ENCODE measurements around the gene SLFN12.
"Not testable (repeated sequence)": the region's sequence is repeated elsewhere in the genome, so short reads cannot be mapped to it uniquely, and the experiment has no call there.

SLFN12 gene

DNA sequence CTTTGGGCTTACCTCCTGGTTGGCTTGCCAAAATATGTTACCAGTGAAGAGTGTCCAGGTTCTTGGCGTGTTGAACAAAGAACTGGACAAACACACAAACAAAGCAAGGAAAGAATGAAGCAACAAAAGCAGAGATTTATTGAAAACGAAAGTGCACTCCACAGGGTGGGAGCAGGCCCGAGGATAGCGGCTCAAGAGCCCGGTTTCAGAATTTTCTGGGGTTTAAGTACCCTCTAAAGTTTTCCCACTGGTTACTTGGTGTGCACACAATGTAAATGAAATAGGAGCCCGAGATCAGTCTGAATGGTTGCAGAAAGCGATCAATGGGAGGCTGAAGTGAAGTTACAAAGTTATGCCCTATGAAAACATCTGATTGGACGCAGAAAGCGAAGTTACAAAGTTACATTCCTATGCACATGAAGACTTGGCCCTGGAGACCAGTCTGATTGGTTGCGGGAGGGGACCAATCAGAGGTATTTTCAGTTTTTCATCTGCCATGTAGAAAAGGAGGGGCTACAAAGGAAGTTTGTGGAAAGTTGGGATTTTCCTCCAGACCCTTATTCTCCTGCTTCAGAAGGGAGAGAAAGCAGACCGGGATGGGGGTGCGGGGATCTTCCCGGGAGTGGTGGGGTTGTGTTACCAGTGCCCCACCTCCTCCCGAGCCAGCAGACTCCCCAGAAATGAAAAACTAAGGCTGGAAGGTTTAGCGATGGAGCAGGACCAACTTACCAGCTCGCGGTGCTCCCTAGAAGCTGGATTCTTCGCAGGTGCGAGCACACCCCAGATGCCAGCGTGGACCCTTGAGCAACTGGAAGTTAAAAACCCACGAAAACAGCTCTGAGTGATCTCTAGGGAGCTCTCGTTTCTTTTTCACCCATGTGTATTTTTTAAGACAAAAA, at the start of gene SLFN12:
Gene SLFN12, minus strand, starts transcription at position 325 of the 899 bp plus-strand sequence. CDS start 9,472 bp downstream, outside the sequence.
- no peak for DNase-seq

DNA sequence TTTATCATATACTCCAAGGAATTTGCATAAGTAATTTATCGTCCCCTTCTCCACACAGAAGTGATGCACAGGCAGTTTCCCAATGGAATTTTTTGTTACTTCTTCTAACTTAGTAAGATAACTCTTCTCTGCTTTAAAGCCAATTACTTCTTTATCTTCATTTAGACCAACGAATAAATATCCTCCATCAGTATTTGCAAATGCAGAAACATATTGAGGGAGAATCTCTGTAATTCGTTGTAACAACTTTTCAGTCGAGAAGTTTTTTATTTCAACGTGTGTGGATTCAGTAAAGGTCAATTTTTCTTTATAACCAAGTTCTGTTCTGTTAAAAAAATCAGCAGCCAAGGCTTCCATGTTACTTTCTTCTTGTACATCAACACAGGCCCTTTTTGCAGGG, 47.0 kb upstream of the SLFN12 start:
- DNase-seq = no peak

GRCh38 chr17:35477248-35477647, 44.9 kb upstream of the SLFN12 start:
- DNase-seq = no peak

- no peak for DNase-seq
These were observed 44.1 kb upstream of the SLFN12 start for GRCh38 chr17:35476283-35476820.

- DNase-seq = no peak
These were observed 36.2 kb upstream of the SLFN12 start for GRCh38 chr17:35468475-35468874.

DNA sequence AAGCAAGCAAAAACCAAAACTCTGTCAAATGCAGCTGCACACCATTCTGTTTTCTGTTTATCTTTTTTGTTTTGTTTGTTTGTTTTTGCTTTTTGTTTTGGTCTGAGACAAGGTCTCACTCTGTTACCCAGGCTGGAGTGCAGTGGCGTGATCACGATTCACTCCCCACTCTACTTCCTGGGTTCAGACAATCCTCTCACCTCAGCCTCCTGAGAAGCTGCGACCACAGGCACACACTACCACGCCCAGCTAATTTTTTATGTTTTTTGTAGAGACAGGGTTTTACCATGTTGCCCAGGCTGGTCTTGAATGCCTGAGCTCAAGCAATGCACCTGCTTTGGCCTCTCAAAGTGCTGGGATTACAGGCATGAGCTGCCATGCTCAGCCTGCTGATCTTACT, 35.5 kb upstream of the SLFN12 start:
- DNase-seq = no peak

GRCh38 chr17:35460354-35460851, 28.1 kb upstream of the SLFN12 start:
- DNase-seq = peak; percentile 60

GRCh38 chr17:35454035-35454434, 21.7 kb upstream of the SLFN12 start:
- not testable (repeated sequence) for DNase-seq

GRCh38 chr17:35453171-35453570, 20.9 kb upstream of the SLFN12 start:
- DNase-seq = no peak

- no peak for DNase-seq
These were observed 17.2 kb upstream of the SLFN12 start for GRCh38 chr17:35449371-35449931.

DNA sequence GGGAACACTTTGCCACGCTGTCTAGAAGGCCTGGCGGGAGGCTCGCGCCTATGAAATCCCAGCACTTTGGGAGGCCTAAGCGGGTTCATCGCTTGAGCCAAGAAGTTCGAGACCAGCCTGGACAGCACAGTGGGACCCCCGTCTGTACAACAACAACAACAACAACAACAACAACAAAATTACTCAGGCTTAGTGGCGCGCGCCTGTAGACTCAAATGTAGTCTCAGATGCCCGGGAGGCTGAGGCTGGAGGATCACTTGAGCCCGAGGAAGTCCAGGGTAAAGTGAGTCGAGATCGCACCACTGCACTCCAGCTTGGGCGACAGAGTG, 16.6 kb upstream of the SLFN12 start:
- no peak for DNase-seq

GRCh38 chr17:35448214-35448898, 16.1 kb upstream of the SLFN12 start, which contains the start of gene SLFN13:
SLFN13 (minus strand) TSS chr17:35448766; CDS start chr17:35445680, 3,086 bp downstream.
- no peak for DNase-seq

- DNase-seq = no peak
These were observed 15.2 kb upstream of the SLFN12 start for GRCh38 chr17:35447499-35447898.

DNA sequence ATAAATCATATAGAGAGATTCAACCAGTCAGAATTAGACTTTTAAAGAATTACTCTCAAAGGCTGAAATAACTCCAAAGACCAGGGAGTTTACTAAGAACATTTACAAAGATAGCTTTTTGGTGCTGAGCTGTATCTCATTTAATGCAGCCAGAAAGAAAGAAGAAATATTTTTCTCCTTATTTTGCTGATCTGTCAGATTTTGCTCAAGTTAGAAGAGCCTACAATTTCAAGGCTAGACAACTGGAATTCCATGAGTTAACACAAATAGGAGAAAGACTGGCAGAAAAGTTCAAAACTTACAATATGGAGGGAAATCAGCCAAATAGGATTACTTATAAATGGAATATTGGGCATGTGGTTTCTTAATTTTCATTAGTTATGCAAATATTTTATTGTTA, 6.1 kb upstream of the SLFN12 start:
- DNase-seq = no peak

GRCh38 chr17:35433075-35433894, 985 bp upstream of the SLFN12 start:
- no peak for DNase-seq

GRCh38 chr17:35429702-35430101, 2.6 kb downstream of the SLFN12 start:
- no peak for DNase-seq

DNA sequence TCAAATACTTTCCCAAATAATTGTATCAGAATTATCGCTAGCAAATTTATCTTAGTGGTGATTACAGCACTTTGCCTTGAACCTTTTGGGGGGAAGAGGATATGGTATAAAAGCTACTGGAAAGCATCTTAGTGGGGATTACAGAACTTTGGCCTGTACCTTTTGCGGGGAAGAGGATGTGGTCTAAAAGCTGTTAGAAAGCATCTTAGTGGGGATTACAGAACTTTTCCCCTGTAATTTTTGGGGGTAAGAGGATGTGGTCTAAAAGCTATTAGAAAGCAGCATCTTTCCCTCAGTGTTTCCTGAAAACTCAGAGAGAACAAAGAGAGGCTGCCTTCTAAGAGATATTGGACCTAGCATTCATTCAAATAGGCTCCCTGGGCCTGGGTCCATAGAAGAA, 4.1 kb downstream of the SLFN12 start:
- no peak for DNase-seq

DNA sequence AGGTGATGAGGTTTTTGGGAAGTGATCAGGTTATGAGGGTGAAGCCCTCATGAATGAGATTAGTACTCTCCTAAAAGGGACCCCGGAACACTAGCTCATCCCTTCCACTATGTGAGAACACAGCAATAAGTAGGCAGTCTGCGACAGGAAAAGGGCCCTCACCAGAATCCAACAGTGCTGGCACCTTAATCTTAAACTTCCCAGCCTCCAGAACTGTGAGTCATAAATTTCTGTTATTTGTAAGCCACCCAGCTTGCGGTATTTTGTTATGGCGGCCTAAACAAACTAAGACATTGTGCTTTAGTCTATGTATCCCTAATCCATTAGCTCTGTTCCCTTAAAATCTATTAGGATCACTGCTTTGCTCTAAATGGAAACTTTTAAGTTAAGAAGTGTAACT, 8.5 kb downstream of the SLFN12 start:
- no peak for DNase-seq

DNA sequence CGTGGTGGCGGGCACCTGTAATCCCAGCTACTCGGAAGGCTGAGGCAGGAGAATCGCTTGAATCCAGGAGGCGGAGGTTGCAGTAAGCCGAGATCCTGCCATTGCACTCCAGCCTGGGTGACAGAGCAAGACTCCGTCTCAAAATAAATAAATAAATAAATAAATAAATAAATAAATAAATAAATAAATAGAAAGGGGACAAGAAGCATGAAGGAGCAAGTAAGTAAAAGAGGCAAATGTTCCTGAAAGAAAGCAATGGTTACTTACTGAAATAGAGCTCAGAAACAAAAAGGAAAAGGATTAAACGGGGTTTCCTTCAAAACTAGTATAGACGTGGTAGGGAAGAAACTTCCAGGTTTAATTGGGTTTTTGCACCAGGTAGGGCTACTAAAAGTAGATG, 11.2 kb downstream of the SLFN12 start:
- not testable (repeated sequence) for DNase-seq

DNA sequence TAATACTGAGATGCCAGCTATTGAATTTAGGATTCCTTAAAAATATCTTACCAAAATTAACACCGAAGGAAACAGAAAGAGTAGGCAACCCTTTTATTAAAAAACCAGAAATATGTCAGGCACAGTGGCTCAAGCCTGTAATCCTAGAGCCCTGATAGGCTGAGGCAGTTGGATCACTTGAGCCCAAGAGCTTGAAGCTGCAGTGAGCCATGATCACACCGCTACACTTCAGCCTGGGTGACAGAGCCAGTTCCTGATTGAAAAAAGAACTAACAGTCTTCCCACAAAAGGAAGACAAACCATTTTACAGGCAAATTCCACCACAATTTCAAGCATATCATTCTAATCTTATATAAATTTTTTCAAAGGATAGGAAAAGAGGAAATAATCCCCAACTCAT, 15.6 kb downstream of the SLFN12 start:
- no peak for DNase-seq

DNA sequence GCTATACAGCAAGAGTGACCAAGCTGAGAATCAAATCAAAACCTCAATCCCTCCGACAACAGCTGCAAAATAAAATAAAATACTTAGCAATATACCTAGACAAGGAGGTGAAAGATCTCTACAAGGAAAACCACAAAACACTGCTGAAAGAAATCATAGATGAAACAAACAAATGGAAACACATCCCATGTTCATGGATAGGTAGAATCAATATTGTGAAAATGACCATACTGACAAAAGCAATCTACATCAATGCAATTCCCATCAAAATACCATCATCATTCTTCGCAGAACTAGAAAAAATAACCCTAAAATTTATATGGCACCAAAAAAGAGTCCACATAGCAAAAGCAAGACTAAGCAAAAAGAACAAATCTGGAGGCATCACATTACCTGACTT, 17.6 kb downstream of the SLFN12 start:
- DNase-seq = not testable (repeated sequence)

GRCh38 chr17:35414247-35414646, 18.1 kb downstream of the SLFN12 start:
- DNase-seq = no peak

- DNase-seq = no peak
These were observed 24.8 kb downstream of the SLFN12 start for GRCh38 chr17:35407531-35407930.
